GM21723 (cell line): ENCODE measurements around the gene KLHL30.

Experiments
- ATAC-seq: cut with Tn5 transposase; IDR thresholded peaks from one replicate; pipeline ENCODE4 v1.9.1; 2021; ENCODE audit warnings: mild to moderate bottlenecking, moderate library complexity; ENCODE audit not compliant: unreplicated experiment

The KLHL30 gene

GRCh38 chr2:238173692-238174091 is 35.2 kb downstream of the KLHL30 start:
- no peak for ATAC-seq

- ATAC-seq = no peak
These were observed 35.8 kb downstream of the KLHL30 start for GRCh38 chr2:238174291-238174690.

GRCh38 chr2:238174701-238175100 is 36.2 kb downstream of the KLHL30 start:
- ATAC-seq = no peak

GRCh38 chr2:238176613-238177012 is 38.1 kb downstream of the KLHL30 start:
- ATAC-seq = no peak

- no peak for ATAC-seq
These were observed 42.1 kb downstream of the KLHL30 start for GRCh38 chr2:238180554-238180953.

- ATAC-seq = no peak
These were observed 43.9 kb downstream of the KLHL30 start for GRCh38 chr2:238182362-238182761.

GRCh38 chr2:238183821-238184220 is 45.4 kb downstream of the KLHL30 start:
- no peak for ATAC-seq

GRCh38 chr2:238187618-238188548 is 49.4 kb downstream of the KLHL30 start:
- ATAC-seq = no peak

GRCh38 chr2:238190445-238190844 is 52.0 kb downstream of the KLHL30 start:
- ATAC-seq = no peak
